Measurements from ENCODE around the gene OR2T8.

The OR2T8 gene

DNA sequence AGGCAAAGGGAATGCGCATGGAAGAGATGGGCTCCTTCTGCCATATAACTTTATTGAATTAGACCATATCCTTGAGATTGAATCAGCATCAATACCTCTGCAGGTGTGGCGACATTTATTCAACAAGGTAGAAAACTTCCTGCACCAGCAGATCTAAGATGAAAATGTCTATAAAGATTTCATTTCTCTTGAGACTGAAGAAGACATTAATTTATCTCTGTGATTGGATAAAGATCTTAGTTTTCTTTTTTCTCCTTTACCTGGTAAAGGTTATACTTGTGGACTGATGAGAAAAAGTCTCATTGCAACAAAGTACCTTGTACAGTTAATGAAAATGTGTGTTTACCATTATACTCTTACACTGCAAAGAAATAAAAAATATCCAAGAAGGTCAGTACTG lies at the start of gene OR2T8:
Gene OR2T8, plus strand, starts transcription at position 301 of the 400 bp plus-strand sequence. CDS start 766 bp downstream, outside the sequence.
- no peak for DNase-seq

GRCh38 chr1:247883346-247883745 lies 36.7 kb upstream of the OR2T8 start:
- DNase-seq, result no peak

DNA sequence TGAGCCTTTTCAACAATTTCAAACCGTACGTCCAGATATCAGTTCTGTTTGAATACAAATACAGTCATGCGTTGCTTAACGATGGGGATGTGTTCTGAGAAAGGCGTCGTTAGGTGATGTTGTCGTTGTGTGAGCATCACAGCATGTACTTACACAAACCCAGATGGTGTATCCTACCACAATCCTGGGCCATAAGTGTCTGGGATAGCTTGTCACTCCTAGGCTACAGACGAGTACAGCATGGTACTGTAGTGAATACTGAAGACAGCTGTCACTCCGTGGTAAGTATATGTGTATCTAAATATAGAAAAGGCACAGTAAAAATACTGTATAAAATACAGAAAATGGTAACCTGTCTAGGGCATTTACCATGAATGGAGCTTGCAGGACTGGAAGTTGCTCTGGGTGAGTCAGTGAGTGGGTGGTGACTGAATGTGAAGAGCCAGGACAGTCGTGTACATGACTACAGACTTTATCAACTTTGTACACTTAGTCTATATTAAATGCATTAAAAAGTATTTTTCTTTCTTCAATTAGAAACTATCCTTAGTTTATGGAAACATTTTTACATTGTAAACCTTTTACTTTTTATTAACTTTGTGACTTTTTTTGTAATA lies 35.1 kb upstream of the OR2T8 start:
- DNase-seq, result no peak

GRCh38 chr1:247895163-247895637 lies 24.9 kb upstream of the OR2T8 start, which contains the start of gene OR2W3:
TSS of gene OR2W3 (plus strand) at chr1:247895587. CDS start at chr1:247895587, 0 bp downstream.
- DNase-seq, result no peak

- DNase-seq, result no peak
Observed at GRCh38 chr1:247895976-247896375, 24.1 kb upstream of the OR2T8 start.

DNA sequence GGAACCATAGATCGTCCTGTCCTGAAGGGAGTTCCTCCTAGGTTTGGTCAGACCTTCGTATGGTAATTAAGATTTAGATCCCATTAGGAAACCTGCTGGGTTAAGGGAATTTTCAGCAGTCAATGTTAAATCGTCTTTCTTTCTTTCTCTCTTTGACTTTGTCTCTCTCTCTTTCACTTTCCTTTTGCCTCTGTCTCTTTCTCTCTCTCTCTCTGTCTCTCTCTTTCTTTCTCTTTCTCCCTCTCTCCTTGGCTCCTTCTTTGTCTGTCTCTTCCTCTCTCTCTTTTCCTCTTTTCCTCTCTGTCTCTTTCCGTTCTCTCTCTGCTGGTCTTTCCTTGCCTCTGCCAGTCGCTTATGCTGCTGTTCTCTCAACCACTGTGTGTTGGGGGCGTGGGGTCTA lies 15.9 kb upstream of the OR2T8 start:
- DNase-seq, result no peak

DNA sequence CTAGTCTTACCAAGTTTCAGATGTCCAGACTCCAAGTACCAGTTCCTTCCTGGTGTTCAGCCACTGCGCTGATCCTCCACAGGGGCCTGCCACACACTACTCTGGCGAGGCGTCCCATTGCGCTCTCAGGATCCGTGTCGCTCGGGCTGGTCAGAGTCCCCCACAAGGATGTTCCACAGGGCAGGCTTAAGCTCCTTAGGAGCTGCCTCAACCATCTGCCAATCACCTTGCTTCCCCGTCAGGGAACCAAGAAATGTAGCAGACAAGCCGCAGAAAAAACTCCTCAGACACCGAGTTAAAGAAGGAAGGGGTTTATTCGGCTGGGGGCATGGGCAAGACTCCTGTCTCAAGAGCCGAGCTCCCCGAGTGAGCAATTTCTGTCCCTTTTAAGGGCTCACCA lies 14.9 kb upstream of the OR2T8 start:
- no peak for DNase-seq

DNA sequence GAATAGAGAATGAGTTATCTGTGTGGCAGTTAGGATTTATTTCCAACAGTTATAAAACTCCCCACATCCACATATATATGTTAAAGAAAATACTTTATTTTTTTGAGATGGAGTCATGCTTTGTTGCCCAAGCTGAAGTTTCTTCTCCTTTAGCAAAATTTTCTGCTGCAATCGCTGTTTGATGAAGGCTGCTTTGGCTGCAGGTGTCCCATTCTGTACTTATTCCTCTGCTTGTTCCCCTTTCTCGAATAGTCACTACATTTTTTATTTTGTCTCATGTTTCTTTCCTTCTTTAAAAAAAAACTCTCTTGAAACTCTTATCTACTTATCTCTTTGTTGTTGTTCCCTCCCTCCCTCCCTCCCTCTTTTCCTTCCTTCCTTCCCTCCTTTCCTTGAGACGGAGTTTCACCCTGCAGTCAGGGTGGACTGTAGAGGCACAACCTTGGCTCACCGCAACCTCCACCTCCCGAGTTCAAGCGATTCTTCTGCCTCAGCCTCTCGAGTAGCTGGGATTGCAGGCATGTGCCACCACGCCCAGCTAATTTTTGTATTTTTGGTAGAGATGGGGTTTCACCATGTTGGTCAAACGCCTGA lies 14.0 kb upstream of the OR2T8 start:
- no peak for DNase-seq

DNA sequence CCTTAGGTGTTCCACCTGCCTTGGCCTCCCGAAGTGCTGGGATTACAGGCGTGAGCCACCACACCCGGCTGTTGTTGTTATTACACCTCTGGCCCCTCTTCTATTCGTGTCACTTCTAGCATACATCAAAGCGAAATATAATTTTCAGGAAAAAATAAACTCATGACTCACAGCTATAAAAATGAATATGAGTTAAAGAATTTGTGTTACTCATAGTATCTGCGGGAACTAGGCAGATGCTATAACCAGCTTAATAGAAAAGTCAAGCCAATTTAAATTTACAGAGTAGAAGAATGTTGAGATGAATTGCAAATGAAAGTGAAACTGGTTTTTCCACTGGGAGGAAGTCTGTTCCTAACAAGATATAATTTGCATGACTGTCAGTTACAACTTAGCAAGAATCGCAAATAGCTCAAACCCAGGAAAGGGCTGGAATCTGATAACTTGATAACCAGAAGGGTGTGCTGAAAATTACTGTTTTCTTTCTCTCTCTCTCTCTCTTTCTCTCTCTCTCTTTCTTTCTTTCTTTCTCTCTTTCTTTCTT lies 13.5 kb upstream of the OR2T8 start:
- no peak for DNase-seq

- no peak for DNase-seq
Observed at GRCh38 chr1:247908766-247909165, 11.3 kb upstream of the OR2T8 start.

- no peak for DNase-seq
Observed at GRCh38 chr1:247913786-247914185, 6.3 kb upstream of the OR2T8 start.

DNA sequence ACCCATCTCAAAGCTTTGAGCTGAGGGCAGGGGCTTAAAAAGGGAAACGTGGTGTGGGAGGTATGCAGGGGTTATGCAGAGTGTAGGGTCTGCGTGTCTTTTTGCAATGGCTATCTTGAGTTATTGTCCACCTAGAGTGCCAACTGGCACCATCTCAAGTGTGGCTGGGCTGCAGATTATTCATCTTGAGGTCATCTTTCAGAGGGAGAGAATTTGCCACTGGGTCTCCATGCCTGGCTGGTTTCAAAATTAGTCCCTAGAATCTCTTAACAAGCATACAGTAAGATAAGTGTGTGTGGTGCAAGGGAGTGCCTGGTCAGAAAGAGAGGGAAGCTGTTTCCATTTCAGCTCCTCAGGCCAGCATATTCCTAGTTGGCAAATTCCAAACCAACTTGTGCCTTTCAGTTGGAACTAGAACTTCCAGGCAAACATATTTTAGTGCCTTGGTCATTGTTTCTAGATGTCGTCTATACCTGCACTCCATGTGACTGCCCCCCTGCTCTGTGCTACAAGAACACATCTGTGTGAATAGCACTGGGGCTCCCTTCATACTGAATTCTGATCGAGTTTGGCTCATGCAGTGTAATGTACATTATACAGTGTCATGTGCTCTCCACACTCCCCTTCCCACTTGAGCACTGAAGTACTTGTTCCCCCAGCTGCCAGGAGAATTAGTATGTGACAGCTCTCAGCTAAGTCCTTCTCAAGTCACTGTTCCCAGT lies 5.0 kb upstream of the OR2T8 start:
- no peak for DNase-seq

- DNase-seq, result no peak
Observed at GRCh38 chr1:247923941-247924340, 3.9 kb downstream of the OR2T8 start.

- no peak for DNase-seq
Observed at GRCh38 chr1:247924868-247925267, 4.8 kb downstream of the OR2T8 start, which contains the start of gene OR2AJ1. TSS of gene OR2AJ1 (plus strand) at chr1:247924889. CDS start at chr1:247933769, 8,880 bp downstream.

GRCh38 chr1:247933989-247934388 lies 13.9 kb downstream of the OR2T8 start:
- no peak for DNase-seq

- no peak for DNase-seq
Observed at GRCh38 chr1:247935781-247936180, 15.7 kb downstream of the OR2T8 start.

DNA sequence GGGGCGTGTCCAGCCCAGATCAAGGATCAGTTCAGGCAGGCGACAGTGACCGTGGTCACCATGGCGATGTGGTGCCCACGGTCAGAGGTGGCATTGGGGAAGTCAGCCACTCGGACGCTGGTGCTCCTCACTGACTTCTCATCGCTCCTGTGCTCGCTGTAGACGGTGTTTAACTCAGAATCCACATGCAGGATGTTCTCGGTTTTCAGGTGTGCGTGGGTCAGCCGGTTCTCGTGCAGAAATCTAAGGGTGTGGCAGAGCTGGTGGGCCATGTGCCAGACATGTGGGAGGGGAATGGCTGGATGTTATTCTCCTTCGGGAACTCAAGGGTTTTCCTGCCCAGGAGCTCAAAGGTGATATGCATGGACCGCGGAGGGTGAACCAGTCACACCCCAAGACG lies 16.4 kb downstream of the OR2T8 start:
- DNase-seq, result no peak

- peak; percentile 39 for DNase-seq
Observed at GRCh38 chr1:247936965-247937734, 17.1 kb downstream of the OR2T8 start.

DNA sequence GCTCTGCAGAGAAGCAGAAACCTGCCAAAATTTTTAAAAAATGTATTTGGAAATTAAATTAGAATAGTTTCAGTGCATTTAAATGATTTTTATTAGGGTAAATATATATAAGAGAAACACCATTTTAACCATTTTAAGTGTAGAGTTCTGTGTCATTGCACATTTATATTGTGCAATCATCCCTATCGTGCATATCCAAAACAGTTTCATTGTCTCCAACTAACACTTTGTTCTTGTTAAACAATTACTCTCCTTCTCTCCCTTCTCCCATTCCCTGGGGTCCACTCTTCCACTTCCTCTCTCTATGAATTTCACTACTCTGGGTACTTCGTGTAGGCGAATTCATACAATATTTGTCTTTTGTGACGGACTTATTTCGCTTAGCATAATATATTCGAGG lies 22.6 kb downstream of the OR2T8 start:
- no peak for DNase-seq

DNA sequence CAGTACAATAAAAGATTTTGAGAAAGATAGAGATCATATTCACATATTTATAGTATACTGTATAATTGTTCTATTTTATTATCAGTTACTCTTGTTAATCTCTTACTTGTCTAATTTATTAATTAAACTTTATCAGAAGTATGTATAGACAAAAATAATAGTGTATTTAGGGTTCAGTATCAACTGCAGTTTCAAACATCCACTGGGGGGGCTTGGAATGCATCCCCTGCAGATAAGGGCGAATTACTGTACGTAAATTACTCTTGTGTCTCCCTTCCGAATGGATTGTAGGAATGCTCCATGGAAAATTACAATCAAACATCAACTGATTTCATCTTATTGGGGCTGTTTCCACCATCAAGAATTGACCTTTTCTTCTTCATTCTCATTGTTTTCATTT lies 28.5 kb downstream of the OR2T8 start, which contains the start of gene OR2L8:
Gene OR2L8, plus strand, starts transcription at position 301 of the 400 bp plus-strand sequence. Its CDS starts 0 bp downstream, at position 301.
- DNase-seq, result no peak

DNA sequence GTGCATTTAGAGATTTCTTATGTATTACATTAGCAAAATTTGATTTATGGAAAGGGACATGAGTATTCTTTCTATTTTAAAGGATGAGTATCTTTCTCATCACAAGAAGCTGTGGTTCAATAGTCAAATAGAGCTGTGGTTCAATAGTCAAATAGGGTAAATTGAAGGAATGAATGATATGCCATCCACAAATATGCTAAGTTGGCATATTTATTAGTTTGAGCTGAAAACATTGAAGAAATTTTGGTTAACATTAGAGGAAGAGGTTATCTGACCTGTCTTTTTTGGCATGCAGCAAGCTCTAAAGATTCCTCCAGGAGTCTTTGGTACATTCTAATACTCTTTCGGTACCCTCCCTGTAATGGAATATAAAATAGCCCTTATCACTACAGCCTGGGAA lies 33.4 kb downstream of the OR2T8 start:
- DNase-seq, result no peak

DNA sequence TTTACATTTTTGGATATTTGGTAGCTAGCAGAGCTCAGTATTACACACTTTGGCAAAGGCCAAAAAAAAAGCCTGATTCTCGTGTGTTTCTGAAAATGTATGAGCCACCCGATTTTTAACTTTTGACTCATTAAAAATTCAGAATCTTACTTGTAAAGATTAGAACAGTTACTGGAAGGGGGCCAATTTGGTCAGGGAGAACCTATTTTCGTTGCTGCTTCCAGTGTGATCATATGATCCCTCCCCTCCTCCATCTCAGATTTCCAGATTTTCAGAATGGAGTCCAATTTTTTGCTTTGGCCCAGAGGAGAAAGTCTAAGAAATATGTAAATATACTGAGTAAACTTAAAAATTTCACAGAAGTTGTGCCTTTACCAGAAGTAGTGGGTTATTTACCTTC lies 41.7 kb downstream of the OR2T8 start:
- DNase-seq, result no peak
